OCI-LY7 (cell line): ENCODE data around the gene RRH. TPM values are rescaled to one million over a fixed set of nuclear protein-coding genes. Genes with fewer than 3 reads are reported as not detected.

ENCODE experiments used
- BruUV-seq: library from RNA; stranded (reverse); fragments of 400-500 nt; replicated peaks from 2 replicates; lab custom pipeline; 2021; lab: Mats Ljungman, UMichigan
- CTCF ChIA-PET: fragments of 300-600 bp; sonication (Branson Sonifier 250); formaldehyde crosslinking; loops from one replicate; lab custom pipeline; 2022; ENCODE audit warnings: antibody characterized with exemption; ENCODE audit not compliant: unreplicated experiment; lab: Charles Lee
- POLR2A ChIA-PET: fragments of 300-600 bp; sonication (Branson Sonifier 250); formaldehyde crosslinking; loops from one replicate; lab custom pipeline; 2022; ENCODE audit warnings: antibody characterized with exemption; lab: Charles Lee
- DNase-seq: peaks from one replicate; pipeline ENCODE4 v3.0.0-alpha.2; 2015; ENCODE audit warnings: low spot score
- H2AFZ ChIP-seq: fragments of 200-600 bp; sonication (generic), shearing (Covaris generic); 2 replicates; pipeline ENCODE4 v1.6.1; 2014; ENCODE audit warnings: mild to moderate bottlenecking, antibody characterized with exemption, low read length, moderate library complexity
- H3K27ac ChIP-seq: fragments of 200-600 bp; sonication (generic); 2 replicates; pipeline ENCODE4 v1.5.1; 2014; ENCODE audit warnings: mixed run types, low read depth, mild to moderate bottlenecking, moderate library complexity, low read length, inconsistent platforms; ENCODE audit not compliant: poor library complexity, severe bottlenecking
- H3K36me3 ChIP-seq: fragments of 200-600 bp; sonication (generic); 2 replicates; pipeline ENCODE4 v1.6.1; 2014; ENCODE audit warnings: mild to moderate bottlenecking, antibody characterized with exemption, low read length, moderate library complexity, mixed read lengths; ENCODE audit not compliant: insufficient read depth
- H3K4me1 ChIP-seq: fragments of 200-600 bp; sonication (generic); 2 replicates; pipeline ENCODE4 v1.5.1; 2014; ENCODE audit warnings: mild to moderate bottlenecking, low read length; ENCODE audit not compliant: insufficient read depth, poor library complexity, severe bottlenecking
- H3K4me2 ChIP-seq: fragments of 200-600 bp; sonication (generic); 2 replicates; pipeline ENCODE4 v1.6.1; 2014; ENCODE audit warnings: mild to moderate bottlenecking, low read length
- H3K4me3 ChIP-seq: fragments of 200-600 bp; sonication (generic); 2 replicates; pipeline ENCODE4 v1.5.1; 2014; ENCODE audit warnings: mild to moderate bottlenecking, low read depth, low read length; ENCODE audit not compliant: poor library complexity, severe bottlenecking
- H3K79me2 ChIP-seq: fragments of 200-600 bp; sonication (generic); 2 replicates; pipeline ENCODE4 v1.6.1; 2016; ENCODE audit warnings: low read depth, mild to moderate bottlenecking, low read length, moderate library complexity, mixed read lengths; ENCODE audit not compliant: insufficient read depth
- H3K9me2 ChIP-seq: fragments of 200-600 bp; sonication (generic); 2 replicates; pipeline ENCODE4 v1.6.1; 2016; ENCODE audit warnings: mild to moderate bottlenecking, low read length, mixed read lengths; ENCODE audit not compliant: insufficient read depth
- H3K9me3 ChIP-seq: fragments of 200-600 bp; sonication (generic); 2 replicates; pipeline ENCODE4 v1.6.1; 2014; ENCODE audit warnings: mild to moderate bottlenecking, mixed run types, low read length, mixed read lengths
- H4K20me1 ChIP-seq: fragments of 200-600 bp; sonication (generic); 2 replicates; pipeline ENCODE4 v1.6.1; 2014; ENCODE audit warnings: mild to moderate bottlenecking, antibody characterized with exemption, low read length, moderate library complexity, mixed read lengths; ENCODE audit not compliant: insufficient read depth
- EZH2phosphoT487 ChIP-seq: fragments of 200-600 bp; sonication (generic); IDR thresholded peaks from 2 replicates; pipeline ENCODE4 v1.6.1; 2018; ENCODE audit warnings: low read depth, borderline replicate concordance, mild to moderate bottlenecking, mixed run types, antibody characterized with exemption, low read length, moderate library complexity, mixed read lengths
- intact Hi-C: fragments of 100-400 bp; cut with micrococcal nuclease; formaldehyde crosslinking; loops from one replicate; pipeline ENCODE4 v1.10.0; 2022; ENCODE audit not compliant: unreplicated experiment
- total RNA-seq, 2 experiments: library from RNA; depleted of rRNA in 1 of 2; stranded (reverse); fragments of >200 nt in 1 of 2; shearing (Covaris generic) in 1 of 2; gene quantifications; 2 replicates each; pipeline ENCODE4 v1.2.3, GENCODE V29; 2014 to 2022
- TF ChIP-seq, protein P1 (sequence below): fragments of 200-600 bp; sonication (generic); conservative IDR thresholded peaks from 2 replicates; pipeline ENCODE4 v1.5.1; 2014; ENCODE audit warnings: mild to moderate bottlenecking, antibody characterized with exemption, low read length, moderate library complexity, mixed read lengths

Gene RRH
- total RNA-seq, 2 experiments from 2014 or later: 0.23 to 0.35 TPM

DNA sequence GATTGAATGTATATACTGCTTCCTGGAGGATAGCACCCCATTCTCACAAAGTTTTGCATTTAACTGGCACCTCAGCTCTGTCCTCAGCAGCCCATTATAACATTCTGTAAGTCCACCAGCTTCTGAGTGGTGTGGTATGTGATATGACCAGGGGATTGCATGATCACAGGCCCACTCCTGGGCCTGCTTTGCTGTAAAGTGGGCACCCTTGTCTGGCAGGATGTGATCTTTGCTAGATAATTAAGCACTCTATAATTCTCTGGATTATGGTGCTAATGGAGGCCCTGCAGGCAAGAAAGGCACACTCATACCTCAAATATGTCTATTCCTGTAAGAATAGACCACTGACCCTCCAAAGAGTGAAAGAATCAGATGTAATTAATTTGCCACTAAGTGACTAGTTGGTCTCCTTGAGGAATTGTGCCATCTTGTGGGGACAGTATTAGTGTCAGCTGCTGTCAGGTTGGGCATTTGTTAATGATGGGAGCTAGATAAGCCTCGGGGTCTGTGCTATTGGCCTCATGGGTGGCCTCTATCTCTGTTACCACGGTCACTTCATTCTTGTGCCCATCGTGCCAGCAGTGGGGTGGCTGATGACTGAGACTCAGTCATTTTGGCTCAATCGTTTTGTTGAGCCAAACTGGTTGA, 23.7 kb upstream of the RRH start:
- no peaks in the 10 kb centered on the region for H3K79me2 ChIP-seq
- no peak overlapping the region for H3K4me3 ChIP-seq
- no TSS peak for BruUV-seq
- peak; percentile 64 for DNase-seq
- no peak for TF ChIP-seq EZH2phosphoT487
- TF ChIP-seq, protein P1, sequence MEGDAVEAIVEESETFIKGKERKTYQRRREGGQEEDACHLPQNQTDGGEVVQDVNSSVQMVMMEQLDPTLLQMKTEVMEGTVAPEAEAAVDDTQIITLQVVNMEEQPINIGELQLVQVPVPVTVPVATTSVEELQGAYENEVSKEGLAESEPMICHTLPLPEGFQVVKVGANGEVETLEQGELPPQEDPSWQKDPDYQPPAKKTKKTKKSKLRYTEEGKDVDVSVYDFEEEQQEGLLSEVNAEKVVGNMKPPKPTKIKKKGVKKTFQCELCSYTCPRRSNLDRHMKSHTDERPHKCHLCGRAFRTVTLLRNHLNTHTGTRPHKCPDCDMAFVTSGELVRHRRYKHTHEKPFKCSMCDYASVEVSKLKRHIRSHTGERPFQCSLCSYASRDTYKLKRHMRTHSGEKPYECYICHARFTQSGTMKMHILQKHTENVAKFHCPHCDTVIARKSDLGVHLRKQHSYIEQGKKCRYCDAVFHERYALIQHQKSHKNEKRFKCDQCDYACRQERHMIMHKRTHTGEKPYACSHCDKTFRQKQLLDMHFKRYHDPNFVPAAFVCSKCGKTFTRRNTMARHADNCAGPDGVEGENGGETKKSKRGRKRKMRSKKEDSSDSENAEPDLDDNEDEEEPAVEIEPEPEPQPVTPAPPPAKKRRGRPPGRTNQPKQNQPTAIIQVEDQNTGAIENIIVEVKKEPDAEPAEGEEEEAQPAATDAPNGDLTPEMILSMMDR: peak; percentile 76
- intact Hi-C loops: loop anchor here (1.0 to 2.0 kb wide), 2 partner anchors 101 to 382 kb away; partner anchors contain the start of gene CASP6
- H3K4me1 ChIP-seq: no peaks in the 10 kb centered on the region
- H3K9me2 ChIP-seq: no peaks in the 10 kb centered on the region
- 0 out of 2 replicates have a peak overlapping the region, but pooled peaks have one; percentile 2 for H2AFZ ChIP-seq
- no peak overlapping the region for H3K4me2 ChIP-seq
- CTCF ChIA-PET: no interaction called here
- H3K27ac ChIP-seq: no peak overlapping the region
- POLR2A ChIA-PET: interaction anchor here (1.5 kb wide), 1 partner anchor 21 kb away, joined by 3 read pairs; no protein-coding TSS in a partner anchor
- no peaks in the 10 kb centered on the region for H3K36me3 ChIP-seq
- H4K20me1 ChIP-seq: no peaks in the 10 kb centered on the region
- no peaks in the 10 kb centered on the region for H3K9me3 ChIP-seq

DNA sequence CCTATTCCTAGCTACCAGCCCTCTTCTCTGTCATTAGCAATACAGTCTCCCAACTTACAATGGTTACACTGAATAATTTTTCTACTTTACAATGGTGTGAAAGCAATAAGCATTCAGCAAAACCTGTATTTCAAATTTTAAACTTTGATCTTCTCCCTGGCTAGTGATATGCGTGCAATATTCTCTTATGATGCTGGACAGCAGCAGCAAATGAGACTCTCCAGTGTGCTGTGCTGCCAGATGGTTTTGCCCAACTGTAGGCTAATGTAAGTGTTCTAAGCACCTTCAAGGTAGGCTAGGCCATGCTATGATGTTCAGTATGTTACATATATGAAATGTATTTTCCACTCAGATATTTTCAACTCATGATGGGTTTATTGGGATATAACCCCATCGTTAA, 18.1 kb upstream of the RRH start:
- DNase-seq: no peak
- Histone ChIP-seq H3K27ac (no peak overlapping the region), H3K4me2 (no peak overlapping the region), H3K4me3 (no peak overlapping the region), H3K4me1 (peaks cover 2% of the 10 kb centered on the region), H3K79me2 (no peaks in the 10 kb centered on the region), H3K9me2 (no peaks in the 10 kb centered on the region), H3K9me3 (no peaks in the 10 kb centered on the region), H3K36me3 (no peaks in the 10 kb centered on the region), H2AFZ (no peak overlapping the region), H4K20me1 (no peaks in the 10 kb centered on the region)
- ChIA-PET CTCF (no interaction called here), POLR2A (interaction anchor here (0.7 kb wide), 1 partner anchor 949 kb away, joined by 6 read pairs; no protein-coding TSS in a partner anchor)
- no TSS peak for BruUV-seq
- intact Hi-C loops: loop anchor here (10.0 kb wide), 1 partner anchor 385 kb away; the partner anchor contains the start of gene ELOVL6
- TF ChIP-seq, protein P1: no peak
- TF ChIP-seq EZH2phosphoT487: no peak
